PC-9 (cell line): ENCODE data around the gene FBXL15. TPM values are rescaled to one million over a fixed set of nuclear protein-coding genes. Genes with fewer than 3 reads are reported as not detected.

ENCODE experiments used
- BruUV-seq: library from RNA; stranded (reverse); fragments of 400-500 nt; replicated peaks from 2 replicates; lab custom pipeline; 2021; lab: Mats Ljungman, UMichigan
- CTCF ChIA-PET: fragments of 300-600 bp; sonication (Branson Sonifier 250); formaldehyde crosslinking; loops from one replicate; lab custom pipeline; 2022; ENCODE audit warnings: antibody characterized with exemption; lab: Charles Lee
- POLR2A ChIA-PET: fragments of 300-600 bp; sonication (Branson Sonifier 250); formaldehyde crosslinking; loops from one replicate; lab custom pipeline; 2022; ENCODE audit warnings: antibody characterized with exemption; ENCODE audit not compliant: unreplicated experiment; lab: Charles Lee
- DNase-seq, 2 experiments: peaks; one replicate each; pipeline versions ENCODE4 v3.0.0 to v3.0.0-alpha.2; 2015 to 2022; ENCODE audit warnings: mixed read lengths in 1 of 2
- H2AFZ ChIP-seq: fragments of 200-600 bp; sonication (generic); 2 replicates; pipeline ENCODE4 v1.8.1; 2017; ENCODE audit warnings: antibody characterized with exemption
- H3F3A ChIP-seq: fragments of 200-600 bp; sonication (generic); 2 replicates; pipeline ENCODE4 v1.8.1; 2017; ENCODE audit warnings: antibody characterized with exemption, mild to moderate bottlenecking, low read depth; ENCODE audit not compliant: insufficient read depth
- H3K27ac ChIP-seq: fragments of 200-600 bp; sonication (generic); 2 replicates; pipeline ENCODE4 v1.6.1; 2016; ENCODE audit warnings: mixed run types
- H3K27me3 ChIP-seq: fragments of 200-600 bp; sonication (generic); 2 replicates; pipeline ENCODE4 v1.6.1; 2016; ENCODE audit warnings: low read depth, mixed run types; ENCODE audit not compliant: insufficient read depth
- H3K36me3 ChIP-seq: fragments of 200-600 bp; sonication (generic); 2 replicates; pipeline ENCODE4 v1.6.1; 2016; ENCODE audit warnings: low read depth, mixed run types
- H3K4me1 ChIP-seq: fragments of 200-600 bp; sonication (generic); replicated peaks from 2 replicates; pipeline ENCODE4 v1.6.1; 2016; ENCODE audit warnings: mixed run types; ENCODE audit not compliant: insufficient read depth
- H3K4me2 ChIP-seq: fragments of 200-600 bp; sonication (generic); 2 replicates; pipeline ENCODE4 v1.6.1; 2017; ENCODE audit warnings: mixed run types
- H3K4me3 ChIP-seq: fragments of 200-600 bp; sonication (generic); 2 replicates; pipeline ENCODE4 v1.6.1; 2016; ENCODE audit warnings: mixed run types
- H3K79me2 ChIP-seq: fragments of 200-600 bp; sonication (generic); 2 replicates; pipeline ENCODE4 v1.6.1; 2017; ENCODE audit warnings: low read depth, mixed run types
- H3K9me2 ChIP-seq: fragments of 200-600 bp; sonication (generic); 2 replicates; pipeline ENCODE4 v1.8.1; 2017; ENCODE audit warnings: mild to moderate bottlenecking; ENCODE audit not compliant: insufficient read depth
- H3K9me3 ChIP-seq: fragments of 200-600 bp; sonication (generic); 2 replicates; pipeline ENCODE4 v1.8.1; 2016; ENCODE audit warnings: low read depth; ENCODE audit not compliant: insufficient read depth
- H4K20me1 ChIP-seq: fragments of 200-600 bp; sonication (generic); 2 replicates; pipeline ENCODE4 v1.8.1; 2017; ENCODE audit not compliant: insufficient read depth
- CTCF ChIP-seq: fragments of 200-600 bp; sonication (generic); conservative IDR thresholded peaks from 2 replicates; pipeline ENCODE4 v1.6.1; 2017; ENCODE audit warnings: mixed run types, antibody characterized with exemption, mild to moderate bottlenecking, moderate library complexity
- EZH2 ChIP-seq: fragments of 200-600 bp; sonication (generic); IDR thresholded peaks from 2 replicates; pipeline ENCODE4 v1.8.0; 2017; ENCODE audit warnings: antibody characterized with exemption, low read depth
- intact Hi-C: fragments of 100-400 bp; cut with micrococcal nuclease; formaldehyde crosslinking; loops from one replicate; pipeline ENCODE4 v1.10.0; 2022; ENCODE audit not compliant: unreplicated experiment
- total RNA-seq: library from RNA; stranded (reverse); gene quantifications from 2 replicates; pipeline ENCODE4 v1.2.3, GENCODE V29; 2021

The FBXL15 gene
- total RNA-seq, 1 experiment from 2014 or later, result 6.2 TPM

DNA sequence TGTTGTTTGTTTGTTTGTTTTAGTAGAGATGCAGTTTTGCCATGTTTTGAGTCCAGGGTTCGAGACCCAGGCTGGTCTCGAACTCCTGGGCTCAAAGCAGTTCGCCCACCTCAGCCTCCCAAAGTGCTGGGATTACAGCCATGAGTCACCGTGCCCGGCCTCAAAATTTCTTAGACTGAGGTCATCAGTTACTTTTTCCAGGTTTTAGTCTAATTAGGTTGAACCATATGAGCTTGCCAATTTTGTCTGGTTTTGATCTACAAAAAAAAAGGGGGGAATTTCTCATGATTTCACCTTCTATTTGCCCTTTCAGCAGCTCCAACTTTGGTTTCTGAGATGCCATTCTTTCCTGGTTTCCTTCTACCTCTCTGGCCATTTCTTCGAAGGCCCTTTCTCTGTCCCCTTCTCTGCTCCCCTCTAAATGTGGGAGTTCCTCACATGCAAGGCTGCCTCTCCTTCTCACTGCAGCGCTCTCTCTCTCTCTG lies 6.2 kb downstream of the FBXL15 start:
- no peaks in the 10 kb centered on the region for H4K20me1 ChIP-seq
- DNase-seq, result no peak
- POLR2A ChIA-PET, result no interaction called here
- CTCF ChIA-PET, result no interaction called here
- intact Hi-C loops, result no loop called here
- H3K27ac ChIP-seq, result no peak overlapping the region
- H2AFZ ChIP-seq, result no peak overlapping the region
- BruUV-seq, result no TSS peak
- H3K79me2 ChIP-seq, result peaks cover under 1% of the 10 kb centered on the region; the same call in 1 of the 2 replicates
- no peaks in the 10 kb centered on the region for H3F3A ChIP-seq
- no peak for TF ChIP-seq EZH2
- no peak for TF ChIP-seq CTCF
- H3K4me2 ChIP-seq, result no peak overlapping the region
- no peaks in the 10 kb centered on the region for H3K9me2 ChIP-seq
- H3K27me3 ChIP-seq, result no peaks in the 10 kb centered on the region
- peaks cover 5% of the 10 kb centered on the region; the same call in 1 of the 2 replicates for H3K4me1 ChIP-seq
- no peak overlapping the region for H3K4me3 ChIP-seq
- no peaks in the 10 kb centered on the region for H3K9me3 ChIP-seq
- H3K36me3 ChIP-seq, result no peaks in the 10 kb centered on the region

GRCh38 chr10:102429468-102429867 lies 8.8 kb downstream of the FBXL15 start:
- H3K27me3 ChIP-seq, result no peaks in the 10 kb centered on the region
- H3K4me2 ChIP-seq, result no peak overlapping the region
- TF ChIP-seq CTCF (no peak), EZH2 (no peak)
- H3K4me1 ChIP-seq, result no peaks in the 10 kb centered on the region
- no peak overlapping the region for H3K27ac ChIP-seq
- BruUV-seq, result no TSS peak
- H3K9me2 ChIP-seq, result no peaks in the 10 kb centered on the region
- no peak overlapping the region for H2AFZ ChIP-seq
- H3K9me3 ChIP-seq, result no peaks in the 10 kb centered on the region
- intact Hi-C loops, result no loop called here
- no peaks in the 10 kb centered on the region for H3F3A ChIP-seq
- no peaks in the 10 kb centered on the region for H4K20me1 ChIP-seq
- no peak overlapping the region for H3K4me3 ChIP-seq
- CTCF ChIA-PET, result no interaction called here
- POLR2A ChIA-PET, result no interaction called here
- no peaks in the 10 kb centered on the region for H3K36me3 ChIP-seq
- DNase-seq, result no peak
- peaks cover 6% of the 10 kb centered on the region; the same call in 1 of the 2 replicates for H3K79me2 ChIP-seq

DNA sequence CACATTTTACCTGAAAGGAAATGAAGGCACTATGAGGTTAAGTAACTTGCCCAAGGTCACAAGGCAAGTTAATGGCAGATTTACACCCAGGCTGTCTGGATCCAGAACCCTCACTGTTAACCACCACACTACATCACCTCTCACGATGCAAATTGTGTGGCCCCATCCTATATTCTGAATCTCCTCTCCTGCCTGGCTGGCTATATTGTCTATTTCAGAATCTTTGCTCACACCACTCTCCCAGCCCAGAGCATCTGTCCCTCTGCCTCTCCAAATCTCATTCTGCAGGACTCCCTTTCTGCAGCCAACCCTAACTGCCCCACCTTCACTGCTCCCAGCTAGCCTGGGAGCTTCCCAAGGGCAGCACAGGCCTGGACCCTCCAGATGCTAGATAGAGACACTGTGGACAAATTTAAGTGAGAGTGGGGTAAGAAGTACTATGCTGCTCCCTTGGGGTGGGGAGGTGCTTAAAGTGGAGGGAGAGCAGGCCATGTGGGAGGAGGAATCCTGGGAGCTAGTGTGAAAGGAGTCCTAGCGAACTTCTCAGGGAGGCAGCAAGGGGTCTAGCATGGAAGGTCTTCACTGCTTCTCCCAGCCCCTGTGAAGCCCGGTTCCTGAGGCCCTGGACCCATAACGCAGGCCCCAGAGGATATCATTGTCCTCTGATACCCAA lies 11.0 kb downstream of the FBXL15 start:
- no peaks in the 10 kb centered on the region for H3K27me3 ChIP-seq
- BruUV-seq, result no TSS peak
- TF ChIP-seq CTCF (no peak), EZH2 (no peak)
- no peaks in the 10 kb centered on the region for H3K4me1 ChIP-seq
- H3K9me3 ChIP-seq, result no peaks in the 10 kb centered on the region
- no peaks in the 10 kb centered on the region for H3F3A ChIP-seq
- ChIA-PET POLR2A (interaction anchor here (0.6 kb wide), 1 partner anchor 168 kb away, joined by 6 read pairs; no protein-coding TSS in a partner anchor), CTCF (interaction anchor here (1.2 kb wide), 1 partner anchor 9 kb away, joined by 3 read pairs; no protein-coding TSS in a partner anchor)
- no peak overlapping the region for H3K27ac ChIP-seq
- no peaks in the 10 kb centered on the region for H3K36me3 ChIP-seq
- intact Hi-C loops, result no loop called here
- DNase-seq, result no peak
- H3K79me2 ChIP-seq, result peaks cover 6% of the 10 kb centered on the region; the same call in 1 of the 2 replicates
- no peaks in the 10 kb centered on the region for H4K20me1 ChIP-seq
- H3K4me2 ChIP-seq, result peak overlapping the region; percentile 94
- peak overlapping the region; percentile 86 for H2AFZ ChIP-seq
- peak overlapping the region; percentile 86 for H3K4me3 ChIP-seq
- H3K9me2 ChIP-seq, result no peaks in the 10 kb centered on the region
